HEK293 (cell line): ENCODE measurements around the gene ADIPOR2.
"Not testable (repeated sequence)": the region's sequence is repeated elsewhere in the genome, so short reads cannot be mapped to it uniquely, and the experiment has no call there.

Experiments used
- CTCF ChIA-PET: fragments of 350-600 bp; formaldehyde crosslinking; extraction: SDS; loops from one replicate; lab custom pipeline; 2021; ENCODE audit warnings: antibody characterized with exemption; lab: Yijun Ruan, JAX
- POLR2A ChIA-PET: fragments of 300-600 bp; formaldehyde crosslinking; extraction: SDS; loops from one replicate; lab custom pipeline; 2020; ENCODE audit warnings: antibody characterized with exemption, inconsistent platforms; lab: Yijun Ruan, JAX
- H3K27ac ChIP-seq: fragments of 200-500 bp; sonication (Bioruptor generic); 2 replicates; pipeline ENCODE4 v1.5.1; 2014; ENCODE audit warnings: low read depth, low read length, control low read depth, inconsistent platforms; ENCODE audit errors: extremely low read depth
- H3K36me3 ChIP-seq, 2 experiments: fragments of 200-500 bp in 1 of 2; sonication (Bioruptor generic) in 1 of 2; 1 replicate in 1 of 2; 2 replicates in 1 of 2; pipeline ENCODE4 v1.5.1; 2014 to 2017; ENCODE audit warnings: inconsistent platforms in 2 of 2, low read length in 2 of 2; ENCODE audit not compliant: control insufficient read depth in 2 of 2, insufficient read depth in 1 of 2
- H3K4me1 ChIP-seq: fragments of 200-500 bp; sonication (Bioruptor generic); 2 replicates; pipeline ENCODE4 v1.5.1; 2014; ENCODE audit warnings: mild to moderate bottlenecking, low read length, inconsistent platforms; ENCODE audit not compliant: control insufficient read depth, insufficient read depth
- H3K4me3 ChIP-seq: 2 replicates; pipeline ENCODE4 v1.5.1; 2011; ENCODE audit warnings: low read depth, mild to moderate bottlenecking, control low read depth, low read length, moderate library complexity
- H3K9me3 ChIP-seq: fragments of 200-500 bp; sonication (Bioruptor generic); 2 replicates; pipeline ENCODE4 v1.5.1; 2014; ENCODE audit warnings: low read depth, low read length, inconsistent platforms; ENCODE audit not compliant: control insufficient read depth, insufficient read depth
- KLF1 ChIP-seq: fragments of 450-650 bp; formaldehyde crosslinking; IDR thresholded peaks from 2 replicates; pipeline ENCODE4 v1.5.1; 2016; ENCODE audit warnings: missing biosample characterization, missing genetic modification characterization
- KLF17 ChIP-seq: fragments of 450-650 bp; formaldehyde crosslinking; IDR thresholded peaks from 2 replicates; pipeline ENCODE4 v1.5.1; 2016; ENCODE audit warnings: missing biosample characterization, missing genetic modification characterization
- MZF1 ChIP-seq: fragments of 450-650 bp; formaldehyde crosslinking; IDR thresholded peaks from 2 replicates; pipeline ENCODE4 v1.5.1; 2017; ENCODE audit warnings: missing biosample characterization, missing genetic modification characterization, borderline replicate concordance
- OSR2 ChIP-seq: fragments of 450-650 bp; formaldehyde crosslinking; IDR thresholded peaks from 2 replicates; pipeline ENCODE4 v1.5.1; 2016; ENCODE audit warnings: missing biosample characterization, missing genetic modification characterization
- SP3 ChIP-seq: fragments of 450-650 bp; formaldehyde crosslinking; IDR thresholded peaks from 2 replicates; pipeline ENCODE4 v1.5.1; 2016; ENCODE audit warnings: missing biosample characterization, missing genetic modification characterization
- ZBTB7A ChIP-seq: fragments of 450-650 bp; formaldehyde crosslinking; IDR thresholded peaks from 2 replicates; pipeline ENCODE4 v1.5.1; 2016; ENCODE audit warnings: low read depth, missing biosample characterization, missing genetic modification characterization
- ZNF121 ChIP-seq: fragments of 450-650 bp; formaldehyde crosslinking; IDR thresholded peaks from 2 replicates; pipeline ENCODE4 v1.5.1; 2016; ENCODE audit warnings: missing biosample characterization, missing genetic modification characterization
- ZNF146 ChIP-seq: fragments of 450-650 bp; formaldehyde crosslinking; IDR thresholded peaks from 2 replicates; pipeline ENCODE4 v1.5.1; 2016; ENCODE audit warnings: missing biosample characterization, missing genetic modification characterization
- ZNF16 ChIP-seq: fragments of 450-650 bp; formaldehyde crosslinking; IDR thresholded peaks from 2 replicates; pipeline ENCODE4 v1.5.1; 2016; ENCODE audit warnings: low read depth, missing biosample characterization, missing genetic modification characterization
- ZNF580 ChIP-seq: fragments of 450-650 bp; formaldehyde crosslinking; IDR thresholded peaks from 2 replicates; pipeline ENCODE4 v1.5.1; 2016; ENCODE audit warnings: missing biosample characterization, missing genetic modification characterization
- ZNF600 ChIP-seq: fragments of 450-650 bp; formaldehyde crosslinking; IDR thresholded peaks from 2 replicates; pipeline ENCODE4 v1.5.1; 2016; ENCODE audit warnings: missing biosample characterization, missing genetic modification characterization
- TF ChIP-seq, protein P1 (sequence below): fragments of 450-650 bp; formaldehyde crosslinking; IDR thresholded peaks from 2 replicates; pipeline ENCODE4 v1.5.1; 2016; ENCODE audit warnings: missing biosample characterization, missing genetic modification characterization
- TF ChIP-seq, protein P2 (sequence below): fragments of 450-650 bp; formaldehyde crosslinking; IDR thresholded peaks from 2 replicates; pipeline ENCODE4 v1.5.1; 2016; ENCODE audit warnings: missing biosample characterization, missing genetic modification characterization

ADIPOR2 gene

GRCh38 chr12:1731688-1732078, 40.8 kb downstream of the ADIPOR2 start:
- H3K27ac ChIP-seq, H3K4me3 ChIP-seq, H3K4me1 ChIP-seq, H3K9me3 ChIP-seq, POLR2A ChIA-PET, H3K36me3 ChIP-seq, CTCF ChIA-PET: not testable (repeated sequence)

DNA sequence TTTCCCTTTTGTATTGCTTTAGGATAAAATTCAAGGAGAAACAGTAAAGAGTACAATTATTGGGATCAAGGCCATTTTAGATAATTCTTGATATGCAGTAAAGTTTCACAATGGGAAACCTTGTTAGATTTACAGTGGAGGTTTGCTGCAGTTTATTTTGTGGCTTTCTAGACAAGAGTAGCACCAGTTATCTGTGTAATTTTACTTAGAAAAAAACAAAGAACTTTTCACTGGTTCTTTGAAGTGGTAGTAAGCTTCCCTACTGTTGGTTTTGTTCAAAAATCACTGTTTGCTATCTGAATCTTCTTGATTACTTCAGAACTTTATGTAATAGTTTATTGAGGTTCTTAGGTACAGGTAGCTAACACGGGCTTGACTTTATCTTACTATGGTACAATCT, 42.0 kb downstream of the ADIPOR2 start:
- Histone ChIP-seq H3K9me3 (no peaks in the 10 kb centered on the region), H3K4me1 (peaks cover 12% of the 10 kb centered on the region), H3K4me3 (no peak overlapping the region), H3K27ac (no peak overlapping the region)
- CTCF ChIA-PET = no interaction called here
- POLR2A ChIA-PET = no interaction called here
- TF ChIP-seq ZNF121 = no peak
- no peak for TF ChIP-seq ZBTB7A (tag by site-specific recombination)
- TF ChIP-seq KLF17 (tag by site-specific recombination) = no peak
- TF ChIP-seq ZNF16 (tag by site-specific recombination) = no peak
- TF ChIP-seq, all 188 proteins: peak for 0
- H3K36me3 ChIP-seq = no peaks in the 10 kb centered on the region; a peak in 1 of 3 replicates

DNA sequence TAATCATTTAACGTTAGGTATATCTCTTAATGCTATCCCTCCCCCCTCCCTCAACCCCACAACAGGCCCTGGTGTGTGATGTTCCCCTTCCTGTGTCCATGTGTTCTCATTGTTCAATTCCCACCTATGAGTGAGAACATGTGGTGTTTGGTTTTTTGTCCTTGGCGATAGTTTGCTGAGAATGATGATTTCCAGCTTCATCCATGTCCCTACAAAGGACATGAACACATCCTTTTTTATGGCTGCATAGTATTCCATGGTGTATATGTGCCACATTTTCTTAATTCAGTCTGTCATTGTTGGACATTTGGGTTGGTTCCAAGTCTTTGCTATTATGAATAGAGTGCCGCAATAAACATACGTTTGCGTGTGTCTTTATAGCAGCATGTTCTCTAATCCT, 42.8 kb downstream of the ADIPOR2 start:
- H3K9me3 ChIP-seq, CTCF ChIA-PET, H3K27ac ChIP-seq, H3K4me3 ChIP-seq, H3K36me3 ChIP-seq, POLR2A ChIA-PET: not testable (repeated sequence)
- peaks cover 20% of the 10 kb centered on the region for H3K4me1 ChIP-seq
- peak; percentile 99 for TF ChIP-seq ZNF146
- TF ChIP-seq, protein P1, sequence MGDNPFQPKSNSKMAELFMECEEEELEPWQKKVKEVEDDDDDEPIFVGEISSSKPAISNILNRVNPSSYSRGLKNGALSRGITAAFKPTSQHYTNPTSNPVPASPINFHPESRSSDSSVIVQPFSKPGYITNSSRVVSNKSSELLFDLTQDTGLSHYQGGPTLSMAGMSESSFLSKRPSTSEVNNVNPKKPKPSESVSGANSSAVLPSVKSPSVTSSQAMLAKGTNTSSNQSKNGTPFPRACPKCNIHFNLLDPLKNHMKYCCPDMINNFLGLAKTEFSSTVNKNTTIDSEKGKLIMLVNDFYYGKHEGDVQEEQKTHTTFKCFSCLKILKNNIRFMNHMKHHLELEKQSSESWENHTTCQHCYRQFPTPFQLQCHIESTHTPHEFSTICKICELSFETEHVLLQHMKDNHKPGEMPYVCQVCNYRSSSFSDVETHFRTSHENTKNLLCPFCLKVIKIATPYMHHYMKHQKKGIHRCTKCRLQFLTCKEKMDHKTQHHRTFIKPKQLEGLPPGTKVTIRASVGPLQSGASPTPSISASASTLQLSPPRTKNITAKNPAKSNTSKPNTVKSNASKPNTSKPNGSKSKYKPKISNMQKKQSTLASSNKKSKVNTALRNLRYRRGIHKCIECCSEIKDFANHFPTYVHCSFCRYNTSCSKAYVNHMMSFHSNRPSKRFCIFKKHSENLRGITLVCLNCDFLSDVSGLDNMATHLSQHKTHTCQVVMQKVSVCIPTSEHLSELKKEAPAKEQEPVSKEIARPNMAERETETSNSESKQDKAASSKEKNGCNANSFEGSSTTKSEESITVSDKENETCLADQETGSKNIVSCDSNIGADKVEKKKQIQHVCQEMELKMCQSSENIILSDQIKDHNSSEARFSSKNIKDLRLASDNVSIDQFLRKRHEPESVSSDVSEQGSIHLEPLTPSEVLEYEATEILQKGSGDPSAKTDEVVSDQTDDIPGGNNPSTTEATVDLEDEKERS (tag by site-specific recombination) = peak; percentile 69; the same call in 1 of the 2 replicates
- peak; percentile 84; the same call in 1 of the 2 replicates for TF ChIP-seq ZNF580 (tag by site-specific recombination)

DNA sequence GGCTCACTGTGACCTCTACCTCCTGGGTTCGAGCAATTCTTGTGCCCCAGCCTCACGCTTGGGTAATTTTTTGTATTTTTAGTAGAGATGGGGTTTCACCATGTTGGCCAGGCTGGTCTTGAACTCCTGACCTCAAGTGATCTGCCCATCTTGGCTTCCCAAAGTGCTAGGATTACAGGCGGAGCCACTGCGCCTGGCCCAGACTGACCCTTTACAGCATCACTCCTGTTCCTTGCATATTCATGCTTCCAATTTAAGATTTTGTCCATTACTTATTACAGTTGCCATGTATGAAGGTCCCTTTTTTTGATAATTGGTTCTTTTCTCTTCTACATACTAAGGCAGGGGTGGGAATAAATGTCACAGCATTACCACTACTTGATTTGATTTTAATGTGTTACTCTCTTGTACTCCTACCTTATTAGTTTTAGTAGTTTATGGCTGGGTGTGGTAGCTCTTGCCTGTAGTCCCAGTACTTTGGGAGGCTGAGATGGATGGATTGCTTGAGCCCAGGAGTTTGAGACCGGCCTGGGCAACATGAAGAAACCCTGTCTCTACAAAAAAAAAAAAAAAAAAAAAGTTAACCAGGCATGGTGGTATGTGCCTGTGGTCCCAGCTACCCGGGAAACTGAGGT, 46.9 kb downstream of the ADIPOR2 start:
- H3K36me3 ChIP-seq = no peaks in the 10 kb centered on the region
- H3K4me1 ChIP-seq = peaks cover 44% of the 10 kb centered on the region
- no peaks in the 10 kb centered on the region for H3K9me3 ChIP-seq
- ChIA-PET POLR2A (interaction anchor here (0.7 kb wide), 1 partner anchor 76 kb away, joined by 5 read pairs; no protein-coding TSS in a partner anchor), CTCF (no interaction called here)
- TF ChIP-seq, protein P2, sequence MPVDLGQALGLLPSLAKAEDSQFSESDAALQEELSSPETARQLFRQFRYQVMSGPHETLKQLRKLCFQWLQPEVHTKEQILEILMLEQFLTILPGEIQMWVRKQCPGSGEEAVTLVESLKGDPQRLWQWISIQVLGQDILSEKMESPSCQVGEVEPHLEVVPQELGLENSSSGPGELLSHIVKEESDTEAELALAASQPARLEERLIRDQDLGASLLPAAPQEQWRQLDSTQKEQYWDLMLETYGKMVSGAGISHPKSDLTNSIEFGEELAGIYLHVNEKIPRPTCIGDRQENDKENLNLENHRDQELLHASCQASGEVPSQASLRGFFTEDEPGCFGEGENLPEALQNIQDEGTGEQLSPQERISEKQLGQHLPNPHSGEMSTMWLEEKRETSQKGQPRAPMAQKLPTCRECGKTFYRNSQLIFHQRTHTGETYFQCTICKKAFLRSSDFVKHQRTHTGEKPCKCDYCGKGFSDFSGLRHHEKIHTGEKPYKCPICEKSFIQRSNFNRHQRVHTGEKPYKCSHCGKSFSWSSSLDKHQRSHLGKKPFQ (tag by site-specific recombination) = peak; percentile 8; the same call in 1 of the 2 replicates
- TF ChIP-seq MZF1 (tag by site-specific recombination) = no peak
- 0 out of 2 replicates have a peak, but pooled peaks have one; percentile 22 for TF ChIP-seq OSR2 (tag by site-specific recombination)
- no peak for TF ChIP-seq SP3 (tag by site-specific recombination)
- peak; percentile 46; the same call in 1 of the 2 replicates for TF ChIP-seq ZNF600
- peak; percentile 78 for TF ChIP-seq KLF1 (tag by site-specific recombination)
- no peak overlapping the region for H3K27ac ChIP-seq
- H3K4me3 ChIP-seq = no peak overlapping the region
